AG04450 (cell line): Measurements from ENCODE around the gene CDKN2AIPNL. TPM values are rescaled to one million over a fixed set of nuclear protein-coding genes. Genes with fewer than 3 reads are reported as not detected.
A peak's percentile ranks its signal among the peaks of the same experiment; 100 is the strongest.

ENCODE experiments used
- CTCF ChIA-PET: fragments of 300-600, 350-600 bp; formaldehyde crosslinking; extraction: SDS; loops from one replicate; lab custom pipeline; 2022; ENCODE audit warnings: antibody characterized with exemption, inconsistent platforms; lab: Charles Lee
- POLR2A ChIA-PET: fragments of 350-600 bp; formaldehyde crosslinking; extraction: SDS; loops from one replicate; lab custom pipeline; 2021; ENCODE audit warnings: antibody characterized with exemption, inconsistent platforms; lab: Yijun Ruan, JAX
- DNase-seq: peaks from one replicate; pipeline ENCODE4 v3.0.0-alpha.2; 2011; ENCODE audit warnings: low read depth, low spot score
- H3K27ac ChIP-seq: one replicate; pipeline ENCODE4 v1.5.1; 2012; ENCODE audit warnings: low read depth, low read length, control low read depth
- H3K27me3 ChIP-seq: one replicate; pipeline ENCODE4 v1.6.0; 2012; ENCODE audit warnings: low read length; ENCODE audit not compliant: control insufficient read depth, insufficient read depth
- H3K4me3 ChIP-seq: 2 replicates; pipeline ENCODE4 v1.5.1; 2011; ENCODE audit warnings: mild to moderate bottlenecking, low read depth, low read length, control low read depth
- H3K9me3 ChIP-seq: 2 replicates; pipeline ENCODE4 v1.5.1; 2012; ENCODE audit warnings: low read length; ENCODE audit not compliant: control insufficient read depth, insufficient read depth
- polyA plus RNA-seq: library from polyadenylated mRNA; depleted of rRNA; stranded (reverse); fragments of >200 nt; gene quantifications from 2 replicates; pipeline ENCODE4 v1.2.3, GENCODE V29; 2011
- TF ChIP-seq, protein P1 (sequence below): IDR thresholded peaks from 2 replicates; pipeline ENCODE4 v1.5.1; 2011; ENCODE audit warnings: low read depth, low read length, control low read depth, inconsistent platforms

CDKN2AIPNL gene
- polyA plus RNA-seq, 1 experiment = 20.8 TPM

DNA sequence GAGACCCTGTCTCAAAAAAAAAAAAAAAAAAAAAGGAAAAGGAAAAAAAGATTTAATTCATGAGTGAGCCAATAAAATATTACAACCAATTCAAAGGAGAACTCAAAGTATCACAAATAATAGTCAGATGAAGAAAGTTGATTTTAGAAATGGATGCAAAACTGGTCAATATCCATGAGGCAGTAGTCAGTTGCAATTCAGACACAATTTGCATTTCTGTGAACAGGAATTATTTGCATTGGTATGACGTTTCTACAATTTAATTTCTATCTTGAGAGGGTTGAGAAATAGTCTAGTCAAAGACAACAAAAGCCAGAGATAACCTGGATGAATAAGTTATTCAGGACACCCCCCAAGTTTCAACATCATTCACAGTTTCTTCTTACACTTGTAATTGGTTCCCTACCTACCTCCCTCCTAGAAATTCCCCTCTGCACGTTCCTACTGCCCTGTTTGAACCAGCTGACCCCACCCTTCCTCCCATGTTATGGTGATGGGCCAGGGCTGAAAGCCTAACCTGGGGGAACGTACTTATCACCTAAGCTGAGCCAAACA, 28.6 kb upstream of the CDKN2AIPNL start:
- Histone ChIP-seq H3K9me3 (peaks cover 6% of the 10 kb centered on the region; the same call in 1 of the 2 replicates), H3K27me3 (no peaks in the 10 kb centered on the region), H3K27ac (no peak overlapping the region), H3K4me3 (no peak overlapping the region)
- no peak for DNase-seq
- ChIA-PET CTCF (interaction anchor here (0.6 to 1.0 kb wide), 3 partner anchors 26 to 147 kb away, joined by 3 to 4 read pairs (median 4); no protein-coding TSS in a partner anchor), POLR2A (no interaction called here)
- TF ChIP-seq, protein P1, sequence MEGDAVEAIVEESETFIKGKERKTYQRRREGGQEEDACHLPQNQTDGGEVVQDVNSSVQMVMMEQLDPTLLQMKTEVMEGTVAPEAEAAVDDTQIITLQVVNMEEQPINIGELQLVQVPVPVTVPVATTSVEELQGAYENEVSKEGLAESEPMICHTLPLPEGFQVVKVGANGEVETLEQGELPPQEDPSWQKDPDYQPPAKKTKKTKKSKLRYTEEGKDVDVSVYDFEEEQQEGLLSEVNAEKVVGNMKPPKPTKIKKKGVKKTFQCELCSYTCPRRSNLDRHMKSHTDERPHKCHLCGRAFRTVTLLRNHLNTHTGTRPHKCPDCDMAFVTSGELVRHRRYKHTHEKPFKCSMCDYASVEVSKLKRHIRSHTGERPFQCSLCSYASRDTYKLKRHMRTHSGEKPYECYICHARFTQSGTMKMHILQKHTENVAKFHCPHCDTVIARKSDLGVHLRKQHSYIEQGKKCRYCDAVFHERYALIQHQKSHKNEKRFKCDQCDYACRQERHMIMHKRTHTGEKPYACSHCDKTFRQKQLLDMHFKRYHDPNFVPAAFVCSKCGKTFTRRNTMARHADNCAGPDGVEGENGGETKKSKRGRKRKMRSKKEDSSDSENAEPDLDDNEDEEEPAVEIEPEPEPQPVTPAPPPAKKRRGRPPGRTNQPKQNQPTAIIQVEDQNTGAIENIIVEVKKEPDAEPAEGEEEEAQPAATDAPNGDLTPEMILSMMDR = no peak

DNA sequence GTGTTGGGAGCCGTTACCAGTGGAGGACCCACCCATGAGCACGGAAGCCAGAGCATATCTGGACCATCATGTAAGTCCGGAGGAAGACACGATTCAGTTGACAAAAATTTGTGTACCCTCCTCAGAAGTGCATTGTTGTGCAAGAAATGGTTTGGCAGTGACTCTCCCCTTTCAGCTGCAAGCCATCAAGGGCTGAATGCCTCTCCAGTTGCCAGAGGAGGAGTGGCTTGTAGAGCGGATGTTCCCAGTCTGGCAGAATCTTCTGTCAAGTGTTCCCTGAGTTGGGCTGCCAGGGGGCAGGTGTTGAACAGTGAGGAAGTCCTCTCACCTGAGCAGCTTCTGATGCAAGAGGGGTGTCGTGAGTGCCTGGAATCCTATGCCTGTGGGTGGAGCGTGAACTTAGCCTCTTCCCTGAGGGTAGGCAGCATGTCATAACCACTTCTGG, 27.6 kb upstream of the CDKN2AIPNL start:
- no peaks in the 10 kb centered on the region for H3K27me3 ChIP-seq
- peak overlapping the region; percentile 97 for H3K27ac ChIP-seq
- H3K4me3 ChIP-seq = no peak overlapping the region
- ChIA-PET POLR2A (no interaction called here), CTCF (interaction anchor here (0.6 kb wide), 1 partner anchor 47 kb away, joined by 4 read pairs; no protein-coding TSS in a partner anchor)
- TF ChIP-seq, protein P1 = no peak
- no peaks in the 10 kb centered on the region for H3K9me3 ChIP-seq
- DNase-seq = peak; percentile 89

DNA sequence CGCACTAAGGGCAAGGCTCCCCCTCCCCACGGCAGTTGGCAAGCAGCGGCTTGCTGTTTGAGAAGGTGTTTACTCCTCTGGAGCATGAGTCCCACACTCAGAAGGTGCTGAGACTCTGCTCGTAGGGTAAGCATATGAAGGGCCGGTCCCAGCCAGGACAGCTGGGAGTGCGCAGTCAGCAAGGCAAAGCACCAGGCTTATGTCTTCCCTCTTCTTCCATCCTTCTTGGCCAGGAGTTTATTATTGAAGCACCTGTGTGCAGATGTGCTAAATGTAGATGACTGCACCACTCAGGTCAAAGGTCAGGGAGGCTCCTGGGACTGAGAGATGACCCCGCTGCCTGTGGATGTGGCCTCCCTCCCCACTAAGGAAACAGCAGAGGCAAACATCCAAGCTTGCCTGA, 27.0 kb upstream of the CDKN2AIPNL start:
- no peaks in the 10 kb centered on the region for H3K27me3 ChIP-seq
- TF ChIP-seq, protein P1 = no peak
- H3K4me3 ChIP-seq = no peak overlapping the region
- peak overlapping the region; percentile 97 for H3K27ac ChIP-seq
- no peak for DNase-seq
- CTCF ChIA-PET = interaction anchor here (1.0 kb wide), 1 partner anchor 148 kb away, joined by 4 read pairs; no protein-coding TSS in a partner anchor
- POLR2A ChIA-PET = no interaction called here
- no peaks in the 10 kb centered on the region for H3K9me3 ChIP-seq

DNA sequence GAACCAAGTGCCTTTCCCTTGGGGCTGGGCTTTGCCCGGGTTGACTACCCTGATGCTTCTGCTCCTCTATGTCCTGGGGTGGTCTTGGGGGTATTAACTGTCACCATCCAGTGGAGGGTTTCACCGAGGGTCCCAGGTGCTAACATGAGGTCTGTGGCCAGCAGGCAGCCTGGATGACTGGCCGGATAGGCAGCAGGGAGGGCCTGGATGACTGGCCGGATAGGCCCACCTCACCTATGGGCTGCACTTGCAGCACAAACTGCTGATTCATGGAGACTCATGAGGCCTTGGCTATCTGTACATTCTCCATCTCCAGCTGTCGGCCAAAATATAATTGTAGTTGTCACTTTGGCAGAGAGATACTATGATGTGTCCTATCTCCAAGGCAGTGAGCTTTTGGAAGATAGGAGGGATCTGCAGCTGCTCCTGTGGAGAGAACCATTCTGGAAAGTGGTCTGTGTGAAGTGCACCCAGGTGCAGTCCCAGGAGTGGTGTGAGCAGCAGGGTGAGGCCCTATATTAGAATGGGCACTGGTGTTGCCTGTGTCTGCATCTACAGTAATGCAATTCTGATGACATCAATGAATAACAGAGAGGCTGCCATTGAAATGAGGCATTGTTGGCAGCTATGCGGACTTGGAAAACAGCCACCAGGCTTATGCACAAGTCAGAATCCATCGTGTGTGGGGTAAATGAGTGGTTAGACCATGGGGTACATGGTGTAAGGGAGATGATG, 26.3 kb upstream of the CDKN2AIPNL start:
- TF ChIP-seq, protein P1 = no peak
- DNase-seq = no peak
- CTCF ChIA-PET = interaction anchor here (1.0 kb wide), 1 partner anchor 149 kb away, joined by 4 read pairs; no protein-coding TSS in a partner anchor

More for the DNA sequence above, 26.3 kb upstream of the CDKN2AIPNL start:
- no peaks in the 10 kb centered on the region for H3K27me3 ChIP-seq
- peak overlapping the region; percentile 97 for H3K27ac ChIP-seq
- H3K9me3 ChIP-seq = no peaks in the 10 kb centered on the region
- POLR2A ChIA-PET = no interaction called here
- H3K4me3 ChIP-seq = no peak overlapping the region
